B cell (primary cell): ENCODE results near the gene DNAJC11. TPM values are rescaled to one million over a fixed set of nuclear protein-coding genes. Genes with fewer than 3 reads are reported as not detected.

Experiments used
- ATAC-seq: fragments of 200-7000 bp; cut with Tn5 transposase; one replicate; pipeline ENCODE4 v1.10.0; 2021; ENCODE audit warnings: low read depth, mild to moderate bottlenecking, moderate number of reproducible peaks, moderate library complexity
- CTCF ChIA-PET: fragments of 350-600 bp; sonication (Branson Sonifier 250); formaldehyde crosslinking; loops from one replicate; lab custom pipeline; 2021; ENCODE audit warnings: antibody characterized with exemption, inconsistent platforms; lab: Charles Lee
- POLR2A ChIA-PET: fragments of 350-600 bp; sonication (Branson Sonifier 250); formaldehyde crosslinking; loops from one replicate; lab custom pipeline; 2021; ENCODE audit warnings: antibody characterized with exemption; lab: Charles Lee
- DNase-seq: peaks from one replicate; pipeline ENCODE4 v3.0.0; 2013
- H2AFZ ChIP-seq: 2 replicates; pipeline ENCODE4 v1.6.1; 2012; ENCODE audit warnings: mild to moderate bottlenecking, low read depth, low read length; ENCODE audit not compliant: insufficient read depth, poor library complexity, severe bottlenecking
- H3K27ac ChIP-seq, 2 donors: 1 replicate in 1 of 2; 2 replicates in 1 of 2; pipeline ENCODE4 v1.5.1; 2012 to 2013; ENCODE audit warnings: low read length in 2 of 2, mild to moderate bottlenecking in 2 of 2, moderate library complexity in 1 of 2
- H3K27me3 ChIP-seq, 4 experiments: fragments of 200-600 bp in 1 of 4; sonication (generic) in 1 of 4; replicated peaks in 1 of 4; 1 replicate in 2 of 4; 2 replicates in 2 of 4; pipeline versions ENCODE4 v1.6.1 to v1.7.0; 2013 to 2016; ENCODE audit warnings: low read length in 3 of 4, mild to moderate bottlenecking in 2 of 4, mixed read lengths in 1 of 4, moderate library complexity in 1 of 4; ENCODE audit not compliant: insufficient read depth in 4 of 4, control insufficient read depth in 3 of 4; ENCODE audit errors: control extremely low read depth in 1 of 4
- H3K36me3 ChIP-seq, 2 experiments: replicated peaks in 1 of 2; 1 replicate in 1 of 2; 2 replicates in 1 of 2; pipeline versions ENCODE4 v1.6.1 to v1.7.1; 2013; ENCODE audit warnings: low read length in 1 of 2; ENCODE audit not compliant: insufficient read depth in 2 of 2, control insufficient read depth in 1 of 2; ENCODE audit errors: control extremely low read depth in 1 of 2, extremely low read depth in 1 of 2
- H3K4me1 ChIP-seq, 2 donors: fragments of 200-600 bp in 1 of 2; sonication (generic) in 1 of 2; 1 replicate in 1 of 2; 2 replicates in 1 of 2; pipeline versions ENCODE4 v1.5.1 to v1.6.1; 2013 to 2017; ENCODE audit warnings: low read length in 2 of 2; ENCODE audit not compliant: control insufficient read depth in 2 of 2, insufficient read depth in 2 of 2
- H3K4me2 ChIP-seq: replicated peaks from 2 replicates; pipeline ENCODE3; 2012; ENCODE audit warnings: mild to moderate bottlenecking, low read depth, low read length; ENCODE audit not compliant: poor library complexity, severe bottlenecking
- H3K4me3 ChIP-seq, 5 experiments: fragments of 200-600 bp in 1 of 5; sonication (generic) in 1 of 5; 1 replicate in 3 of 5; 2 replicates in 2 of 5; pipeline versions ENCODE4 v1.5.1 to v1.7.0; 2011 to 2016; ENCODE audit warnings: low read length in 4 of 5, mild to moderate bottlenecking in 4 of 5, low read depth in 2 of 5, control low read depth in 1 of 5, moderate library complexity in 1 of 5; ENCODE audit not compliant: insufficient read depth in 1 of 5; ENCODE audit errors: control extremely low read depth in 1 of 5, extremely low read depth in 1 of 5
- H3K79me2 ChIP-seq: fragments of 200-600 bp; sonication (generic); one replicate; pipeline ENCODE4 v1.6.0; 2016; ENCODE audit warnings: low read length; ENCODE audit not compliant: control insufficient read depth, insufficient read depth
- H3K9ac ChIP-seq: fragments of 200-600 bp; sonication (generic); 2 replicates; pipeline ENCODE4 v1.6.1; 2017; ENCODE audit warnings: mild to moderate bottlenecking, low read length, moderate library complexity
- H3K9me3 ChIP-seq, 3 donors: one replicate each; pipeline versions ENCODE4 v1.6.1 to v1.7.1; 2013; ENCODE audit warnings: low read length in 2 of 3; ENCODE audit not compliant: control insufficient read depth in 2 of 3, insufficient read depth in 1 of 3; ENCODE audit errors: control extremely low read depth in 1 of 3
- H4K20me1 ChIP-seq: 2 replicates; pipeline ENCODE4 v1.6.0; 2012; ENCODE audit warnings: mild to moderate bottlenecking, low read length; ENCODE audit not compliant: insufficient read depth, control insufficient read depth, poor library complexity, severe bottlenecking
- H3K27ac Mint-ChIP-seq: one replicate; pipeline ENCODE4 v1.8.0; 2021; ENCODE audit warnings: mixed read lengths
- H3K27me3 Mint-ChIP-seq: one replicate; pipeline ENCODE4 v1.8.0; 2021; ENCODE audit warnings: mixed read lengths
- H3K4me1 Mint-ChIP-seq: one replicate; pipeline ENCODE4 v1.8.0; 2021; ENCODE audit warnings: mixed read lengths
- H3K4me3 Mint-ChIP-seq: one replicate; pipeline ENCODE4 v1.8.0; 2021; ENCODE audit warnings: mixed read lengths
- H3K9me3 Mint-ChIP-seq: one replicate; pipeline ENCODE4 v1.8.0; 2022; ENCODE audit warnings: mixed read lengths; ENCODE audit not compliant: insufficient read depth
- CTCF ChIP-seq: fragments of 200-600 bp; IDR thresholded peaks from one replicate; pipeline ENCODE4 v1.8.0; 2022; ENCODE audit warnings: antibody characterized with exemption, mild to moderate bottlenecking
- EZH2 ChIP-seq: IDR thresholded peaks from 2 replicates; pipeline ENCODE4 v1.6.1; 2012; ENCODE audit warnings: borderline replicate concordance, low read depth, mild to moderate bottlenecking, moderate library complexity, low read length; ENCODE audit not compliant: insufficient read depth, poor library complexity, severe bottlenecking
- WGBS: methylation state at CpG from one replicate; pipeline ENCODE4 v1.1.5; 2013; ENCODE audit warnings: missing lambda C conversion rate; ENCODE audit not compliant: insufficient coverage; 5-methylcytosine and 5-hydroxymethylcytosine counted together
- intact Hi-C: fragments of 100-400 bp; cut with micrococcal nuclease; formaldehyde crosslinking; loops from one replicate; pipeline ENCODE4 v1.10.0; 2022
- polyA plus RNA-seq: library from polyadenylated mRNA; depleted of rRNA; stranded (reverse); fragments of >200 nt; gene quantifications from 2 replicates; pipeline ENCODE4 v1.2.3, GENCODE V29; 2012
- total RNA-seq, 2 donors: library from RNA; stranded (reverse); fragments of 120-200 nt in 1 of 2; gene quantifications; 1 replicate in 1 of 2; 2 replicates in 1 of 2; pipeline versions ENCODE4 v1.2.3 to v1.2.4, GENCODE V29; 2013 to 2022

The DNAJC11 gene
- total and polyA plus RNA-seq, 2 donors (not counting 1 experiment from before 2014, with no cell fraction given), result 29.2 to 51.6 TPM

DNA sequence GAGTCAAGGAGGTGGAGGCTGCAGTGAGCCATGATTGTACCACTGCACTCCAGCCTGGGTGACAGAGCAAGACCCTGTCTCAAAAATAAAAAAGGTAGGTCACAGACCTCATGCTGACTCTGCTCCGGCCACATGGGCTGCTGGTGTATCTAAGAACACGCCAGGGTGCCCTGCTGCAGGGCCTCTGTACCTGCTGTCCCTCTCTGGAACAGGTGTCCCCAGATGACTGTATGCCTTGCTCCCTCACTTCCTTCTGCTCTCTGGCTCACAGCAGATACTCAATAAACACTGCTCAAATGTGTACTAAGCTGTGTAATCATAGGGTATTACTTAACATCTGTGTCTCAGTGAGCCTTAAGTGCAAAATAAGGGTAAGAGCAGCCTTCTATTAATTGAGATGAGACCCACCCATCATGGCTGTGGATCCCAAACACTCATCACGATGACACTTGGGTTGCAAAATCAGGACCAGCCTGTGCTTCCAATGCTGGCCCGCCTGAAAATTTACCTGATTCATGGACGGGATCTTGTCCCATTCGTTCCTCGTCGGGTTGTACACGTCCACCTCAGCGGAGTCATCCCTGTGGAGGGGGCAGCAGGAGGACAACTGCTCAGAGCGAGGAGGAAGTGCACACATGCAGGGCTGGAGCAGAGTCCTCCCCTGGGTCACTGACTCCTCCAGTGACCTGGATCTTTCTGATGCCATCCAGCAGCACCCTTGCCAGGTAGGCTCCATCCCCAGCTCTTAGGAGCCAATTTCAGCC is 106.5 kb downstream of the DNAJC11 start:
- Histone ChIP-seq H2AFZ (no peak overlapping the region), H4K20me1 (peaks cover 58% of the 10 kb centered on the region), H3K4me1 (peaks cover 11 to 25% of the 10 kb centered on the region in 2 donors), H3K27me3 (no peaks in the 10 kb centered on the region), H3K9me3 (no peaks in the 10 kb centered on the region), H3K4me2 (no peak overlapping the region), H3K79me2 (peaks cover 40% of the 10 kb centered on the region), H3K36me3 (peaks cover 0 to 56% of the 10 kb centered on the region in 2 experiments), H3K4me3 (no peak overlapping the region), H3K9ac (no peak overlapping the region), H3K27ac (no peak overlapping the region)
- intact Hi-C loops, result no loop called here
- H3K4me3 Mint-ChIP-seq, result no peak overlapping the region
- no peak for TF ChIP-seq EZH2
- no peak for TF ChIP-seq CTCF
- DNase-seq, result no peak
- peaks cover 20% of the 10 kb centered on the region for H3K4me1 Mint-ChIP-seq
- no peak overlapping the region for H3K27ac Mint-ChIP-seq
- H3K9me3 Mint-ChIP-seq, result no peaks in the 10 kb centered on the region
- ChIA-PET CTCF (no interaction called here), POLR2A (no interaction called here)
- WGBS, result 98% methylated on average over 11 of the region's 11 CpGs
- no peaks in the 10 kb centered on the region for H3K27me3 Mint-ChIP-seq
- ATAC-seq, result no peak

DNA sequence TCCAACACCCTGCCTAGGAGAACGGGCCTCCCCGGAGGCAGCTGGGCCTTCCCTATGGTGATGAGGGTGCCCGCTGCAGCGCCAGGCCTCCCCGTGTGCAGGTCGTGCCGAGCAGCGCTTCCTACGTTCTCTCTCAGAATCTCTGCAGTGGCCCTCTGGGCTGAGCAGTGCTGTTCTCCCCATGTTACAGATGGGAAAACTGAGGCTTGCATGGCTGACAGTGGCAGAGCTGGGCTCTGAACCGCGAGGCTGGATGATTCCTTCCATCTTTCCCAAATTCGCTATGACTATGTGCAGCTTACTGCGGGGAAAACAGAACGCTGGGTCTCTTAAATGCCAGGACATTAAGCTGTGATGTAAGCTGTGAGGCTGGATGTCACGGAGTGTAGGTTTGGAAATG is 107.8 kb downstream of the DNAJC11 start:
- ChIA-PET POLR2A (no interaction called here), CTCF (no interaction called here)

More for the DNA sequence above, 107.8 kb downstream of the DNAJC11 start:
- H3K27ac Mint-ChIP-seq, result no peak overlapping the region
- H3K4me3 Mint-ChIP-seq, result no peak overlapping the region
- ATAC-seq, result no peak
- Histone ChIP-seq H3K9ac (no peak overlapping the region), H2AFZ (no peak overlapping the region), H3K9me3 (no peaks in the 10 kb centered on the region), H3K4me1 (peaks cover under 1 to 11% of the 10 kb centered on the region in 2 donors), H3K4me2 (no peak overlapping the region), H3K27me3 (no peaks in the 10 kb centered on the region), H3K36me3 (peaks cover 0 to 69% of the 10 kb centered on the region in 2 experiments), H3K27ac (no peak overlapping the region), H3K4me3 (no peak overlapping the region), H4K20me1 (peaks cover 51% of the 10 kb centered on the region), H3K79me2 (peaks cover 30% of the 10 kb centered on the region)
- TF ChIP-seq CTCF (no peak), EZH2 (no peak)
- no peaks in the 10 kb centered on the region for H3K9me3 Mint-ChIP-seq
- intact Hi-C loops, result no loop called here
- WGBS, result 98% methylated on average over 14 of the region's 15 CpGs
- no peak for DNase-seq
- H3K4me1 Mint-ChIP-seq, result peaks cover 8% of the 10 kb centered on the region
- no peaks in the 10 kb centered on the region for H3K27me3 Mint-ChIP-seq
